GM19463 (cell line): ENCODE data around the gene MAP4K2.

Source experiments
- ATAC-seq: cut with Tn5 transposase; IDR thresholded peaks from one replicate; pipeline ENCODE4 v1.9.1; 2021; ENCODE audit warnings: mild to moderate bottlenecking, moderate library complexity; ENCODE audit not compliant: unreplicated experiment

The MAP4K2 gene

DNA sequence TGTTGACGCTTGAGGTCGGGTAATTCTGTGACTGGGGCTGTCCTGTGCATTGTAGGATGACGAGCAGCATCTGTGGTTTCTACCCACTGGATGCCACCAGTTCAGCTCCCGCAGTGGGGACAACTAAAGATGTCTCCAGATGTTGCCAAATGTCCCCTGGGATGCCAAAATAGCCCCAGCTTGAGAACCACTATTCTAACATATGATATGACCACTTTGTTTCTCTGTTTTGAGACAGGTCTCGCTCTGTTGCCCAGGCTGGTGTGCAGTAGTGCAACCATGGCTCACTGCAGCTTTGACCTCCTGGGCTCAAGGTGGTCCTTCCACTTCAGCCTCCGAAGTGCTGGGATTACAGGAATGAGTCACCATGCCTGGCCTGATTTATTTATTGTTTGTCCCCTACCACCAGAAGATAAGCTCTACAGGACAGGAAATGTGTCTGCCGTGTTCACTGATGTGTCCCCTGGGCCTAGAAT lies 11.7 kb upstream of the MAP4K2 start:
- ATAC-seq: peak; percentile 59

DNA sequence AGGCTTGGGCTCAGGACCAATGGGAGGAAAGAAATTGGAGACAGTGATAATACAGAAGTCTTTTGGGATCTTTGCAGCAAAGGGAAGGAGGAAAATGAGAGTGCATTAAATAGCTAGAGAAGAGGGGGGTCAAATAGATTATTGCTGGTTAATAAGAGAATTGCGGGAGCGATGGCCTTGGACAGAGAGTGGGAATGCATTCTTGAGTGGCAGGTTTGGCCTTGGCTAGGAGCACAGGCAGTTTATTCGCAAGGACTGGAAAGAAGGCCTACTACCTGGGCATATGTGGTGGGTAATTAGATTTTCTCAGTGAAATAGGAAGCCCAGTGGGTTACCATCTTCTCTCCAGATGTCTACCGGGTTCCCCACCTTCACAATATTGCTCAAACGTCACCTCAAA lies 10.8 kb upstream of the MAP4K2 start:
- ATAC-seq: no peak

DNA sequence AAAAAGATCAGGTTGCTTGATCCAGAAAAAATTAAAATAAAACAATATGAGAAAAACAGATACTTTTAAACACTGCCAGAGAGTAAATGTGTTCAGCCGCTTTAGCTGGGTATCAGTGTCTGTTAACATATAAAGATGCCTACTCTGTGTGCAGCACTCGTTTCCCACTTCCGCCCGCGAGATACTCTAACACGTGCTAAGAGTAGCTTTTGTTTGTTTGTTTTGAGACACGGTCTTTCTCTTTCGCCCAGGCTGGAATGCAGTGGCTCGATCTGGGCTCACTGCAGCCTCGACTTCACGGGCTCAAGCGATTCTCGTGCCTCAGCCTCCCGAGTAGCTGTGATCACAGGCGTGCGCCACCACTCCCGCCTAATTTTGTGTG lies 7.9 kb upstream of the MAP4K2 start:
- ATAC-seq: no peak

DNA sequence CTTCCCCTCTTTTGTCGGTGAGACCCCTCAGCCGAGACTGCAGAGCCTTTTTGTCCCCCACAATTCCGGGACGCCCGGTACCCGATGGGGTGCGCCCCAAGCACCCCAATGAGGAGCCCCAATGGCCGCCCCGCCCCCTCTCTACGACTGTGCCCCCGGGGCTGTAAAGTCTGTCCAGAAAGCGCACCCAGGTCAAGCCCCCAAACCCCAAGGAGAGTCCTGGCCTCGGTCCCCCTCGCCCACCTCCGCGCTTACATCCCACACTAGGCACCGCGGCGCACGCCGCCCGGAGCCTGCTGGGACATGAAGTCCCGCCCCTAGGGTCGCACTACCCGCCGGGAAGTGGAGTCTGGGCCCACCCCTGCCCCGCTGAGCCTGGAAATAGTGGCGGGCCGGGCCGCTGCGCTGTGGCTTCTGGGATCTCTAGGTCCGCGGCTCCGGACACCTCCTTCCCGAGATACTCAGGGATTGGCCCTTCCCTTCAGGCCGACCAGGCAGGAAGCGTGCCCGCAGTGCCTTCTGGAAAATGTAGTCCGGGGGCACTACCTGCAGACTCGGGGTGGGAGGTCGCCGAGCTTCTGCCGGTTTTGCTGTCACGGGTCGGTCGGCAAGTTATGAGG lies 7.4 kb upstream of the MAP4K2 start, which contains the start of gene MEN1:
Gene MEN1, minus strand, starts transcription at position 281 of the 620 bp plus-strand sequence. CDS start 442 bp downstream, outside the sequence.
- peak; percentile 63 for ATAC-seq

DNA sequence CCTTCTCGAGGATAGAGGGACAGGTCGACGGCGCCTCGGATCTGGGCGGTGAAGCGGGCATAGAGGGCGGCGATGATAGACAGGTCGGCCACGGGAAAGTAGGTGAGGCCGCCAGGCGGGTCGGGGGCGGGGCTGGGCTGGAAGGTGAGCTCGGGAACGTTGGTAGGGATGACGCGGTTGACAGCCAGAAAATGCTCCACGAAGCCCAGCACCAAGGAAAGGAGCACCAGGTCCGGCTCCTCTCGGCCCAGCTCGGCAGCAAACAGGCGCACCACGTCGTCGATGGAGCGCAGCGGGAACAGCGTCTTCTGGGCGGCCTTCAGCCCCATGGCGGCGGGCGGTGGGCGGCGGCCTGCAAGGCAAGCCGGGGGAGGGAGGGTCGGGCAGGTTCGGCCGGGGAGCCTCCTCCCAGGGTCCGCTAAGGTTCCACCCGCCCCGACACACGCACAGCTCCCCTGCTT lies 6.8 kb upstream of the MAP4K2 start:
- no peak for ATAC-seq

DNA sequence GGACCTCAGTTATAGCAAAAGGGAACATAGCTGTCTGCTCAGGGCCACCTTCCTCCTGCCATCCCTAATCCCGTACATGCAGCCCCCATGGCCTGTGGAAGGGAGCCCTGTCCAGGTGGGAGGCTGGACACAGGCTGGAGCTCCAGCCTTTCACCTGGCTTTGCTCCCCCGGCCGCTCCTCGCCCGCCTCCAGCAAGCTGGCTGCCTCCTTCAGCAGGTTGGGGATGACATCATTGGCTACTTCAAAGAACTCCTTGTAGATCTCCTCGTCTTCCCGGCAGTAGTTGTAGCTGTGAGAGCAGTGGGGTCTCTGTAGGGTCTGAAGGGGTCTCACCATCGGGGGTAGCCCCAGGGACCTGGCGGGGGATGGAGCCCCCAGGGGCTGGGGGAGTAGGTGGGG lies 2.5 kb upstream of the MAP4K2 start:
- no peak for ATAC-seq

DNA sequence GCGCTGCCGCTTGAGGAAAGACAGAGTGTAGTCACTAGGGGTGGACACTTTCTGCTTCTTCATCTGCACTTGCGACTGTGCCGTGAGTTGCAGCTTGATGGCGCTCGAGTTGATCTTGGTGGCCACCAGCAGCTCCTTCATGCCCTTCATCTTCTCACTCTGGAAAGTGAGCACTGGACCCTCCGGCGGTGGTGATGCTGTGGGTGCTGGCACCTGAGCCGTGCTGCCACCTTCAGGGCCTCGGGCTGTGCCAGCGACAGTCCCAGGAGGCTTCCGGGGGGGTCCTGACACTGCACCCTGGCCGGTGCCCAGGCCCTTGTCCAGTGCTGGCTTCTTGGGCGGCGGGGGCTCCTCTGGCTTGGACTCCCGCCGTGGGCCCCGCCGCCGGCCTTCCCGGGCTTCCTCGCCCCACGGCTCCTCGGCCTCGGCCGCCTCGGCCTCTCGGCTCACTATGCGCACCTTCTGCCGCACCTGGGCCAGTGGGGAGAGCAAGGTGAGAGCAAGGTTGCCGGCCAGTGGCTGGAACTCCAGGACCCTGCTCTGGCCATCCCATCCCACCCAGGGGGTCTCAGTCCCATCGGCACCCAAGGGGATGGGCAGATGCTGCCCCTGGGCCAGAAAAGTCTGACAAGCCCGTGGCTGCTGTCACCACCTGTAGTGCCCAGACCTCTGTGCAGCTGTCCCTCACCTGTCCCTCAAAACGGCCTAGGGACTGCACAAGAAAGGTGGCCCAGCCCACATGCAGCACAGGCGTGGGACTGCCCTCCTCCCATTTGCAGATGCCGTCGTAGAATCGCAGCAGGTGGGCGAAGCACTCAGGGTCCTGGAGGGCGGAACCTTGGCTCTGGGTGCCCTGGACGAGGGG lies 1.6 kb upstream of the MAP4K2 start:
- ATAC-seq: no peak

DNA sequence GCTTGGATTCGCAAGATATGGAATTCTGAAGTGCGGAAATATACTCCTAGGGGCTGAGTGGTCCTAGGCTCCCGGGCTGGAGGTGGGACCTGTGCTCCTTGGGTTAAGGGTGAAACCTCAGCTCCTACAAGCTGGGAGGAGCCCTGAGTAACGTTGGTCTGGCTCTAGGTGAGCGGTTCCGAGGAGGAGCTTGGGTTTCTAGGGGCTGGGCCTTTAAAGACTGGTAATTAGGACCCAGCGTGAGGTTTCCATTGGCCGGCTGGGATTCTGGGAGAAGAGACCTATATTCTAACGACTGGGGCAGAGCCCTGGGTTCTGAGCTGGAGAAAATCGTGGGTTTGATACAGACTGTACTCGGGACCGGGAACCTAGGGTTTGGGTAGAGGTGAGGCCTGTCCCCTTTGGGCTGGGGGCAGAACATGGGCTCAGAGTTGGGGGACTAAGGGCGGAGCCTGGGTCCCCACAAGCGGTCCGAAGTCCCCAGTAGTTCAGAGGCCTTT lies 882 bp upstream of the MAP4K2 start:
- no peak for ATAC-seq

DNA sequence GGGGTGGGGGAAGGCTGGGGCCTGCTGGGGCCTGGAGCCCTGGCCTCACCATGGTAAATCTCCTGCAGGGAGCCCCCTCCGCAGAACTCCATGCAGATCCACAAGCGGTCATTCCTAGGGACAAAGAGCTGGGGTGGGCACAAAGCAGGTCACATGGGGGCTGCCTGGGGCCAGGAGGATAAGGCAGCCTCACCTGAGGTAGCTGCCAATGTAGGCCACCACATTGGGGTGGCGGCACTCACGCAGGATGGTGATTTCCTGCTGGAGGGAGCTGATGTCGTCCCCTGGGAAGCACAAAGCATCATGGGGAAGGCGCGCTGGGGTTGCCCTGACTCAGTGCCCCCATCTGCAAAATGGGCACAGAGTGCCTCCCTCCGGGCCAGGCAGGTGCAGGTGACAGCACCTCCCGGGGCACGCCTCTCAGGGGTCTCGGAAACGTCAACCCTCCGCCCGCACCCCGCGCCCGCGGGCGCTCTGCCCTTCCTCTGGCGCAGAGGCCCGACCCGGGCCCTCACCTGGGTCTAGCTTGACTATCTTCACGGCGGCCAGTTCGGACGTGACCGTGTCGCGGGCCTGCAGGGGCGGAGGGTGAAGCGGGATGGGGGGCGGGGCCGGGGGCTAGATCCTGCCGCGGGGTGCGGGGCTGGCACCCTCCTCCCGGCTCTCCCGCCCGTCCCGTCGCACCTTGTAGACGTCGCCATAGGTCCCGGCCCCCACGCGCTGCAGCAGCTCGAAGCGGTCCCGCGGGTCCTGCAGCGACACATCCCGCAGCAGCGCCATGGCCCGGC lies 450 bp downstream of the MAP4K2 start:
- peak; percentile 33 for ATAC-seq

DNA sequence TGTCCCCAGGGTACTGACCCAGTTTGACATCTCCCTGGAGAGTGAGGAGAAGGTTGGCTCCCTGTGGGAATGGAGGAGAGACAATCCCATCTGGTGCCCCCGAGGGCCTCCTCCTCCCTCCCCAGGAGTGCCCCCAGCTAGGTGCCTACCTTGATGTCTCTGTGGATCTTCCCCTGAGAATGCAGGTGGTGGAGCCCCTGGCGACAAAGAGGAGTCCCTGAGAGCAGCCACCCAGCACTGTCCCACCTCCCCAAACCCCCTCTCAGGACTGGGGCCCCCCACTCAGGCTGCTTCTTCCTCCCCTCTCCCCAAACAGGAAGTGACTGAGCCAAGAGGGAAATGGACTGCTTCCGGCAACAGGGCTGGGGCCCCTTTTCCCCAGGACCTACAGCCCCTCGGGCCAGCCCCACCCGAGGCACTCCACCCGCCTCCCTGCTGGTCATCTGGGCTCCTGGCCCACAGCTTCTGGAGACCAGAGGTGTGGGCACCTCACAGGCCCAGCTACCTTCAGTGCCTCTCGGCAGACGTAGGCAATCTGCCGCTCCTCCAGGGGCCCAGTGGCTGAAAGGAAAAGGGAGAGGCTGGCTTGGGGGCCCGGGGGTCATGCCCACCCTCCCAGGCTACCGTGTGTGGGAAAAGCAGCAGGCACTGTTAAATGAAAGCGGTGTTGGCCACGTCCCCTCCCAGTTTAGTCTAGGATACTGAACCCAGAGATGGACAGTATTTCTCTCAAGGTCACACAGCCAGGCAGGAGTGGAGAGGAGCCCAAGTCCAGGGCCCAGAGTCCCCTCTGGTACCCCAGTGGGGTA lies 1.2 kb downstream of the MAP4K2 start:
- ATAC-seq: no peak

DNA sequence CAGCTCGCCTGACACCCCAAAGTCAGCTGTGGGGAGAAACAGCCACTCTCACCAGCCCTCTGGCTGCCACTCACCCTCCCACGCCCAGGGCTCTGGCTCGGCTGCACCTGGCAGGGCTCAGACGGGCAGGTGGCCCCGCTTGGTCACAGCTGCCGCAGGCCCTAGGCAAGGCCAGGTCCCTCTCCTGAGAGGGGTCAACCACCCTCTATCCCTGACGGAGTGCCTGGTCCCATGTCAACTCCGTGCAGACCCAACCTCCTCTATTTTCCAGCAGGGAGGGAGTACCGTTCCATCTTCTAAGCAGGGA lies 1.9 kb downstream of the MAP4K2 start:
- ATAC-seq: no peak

DNA sequence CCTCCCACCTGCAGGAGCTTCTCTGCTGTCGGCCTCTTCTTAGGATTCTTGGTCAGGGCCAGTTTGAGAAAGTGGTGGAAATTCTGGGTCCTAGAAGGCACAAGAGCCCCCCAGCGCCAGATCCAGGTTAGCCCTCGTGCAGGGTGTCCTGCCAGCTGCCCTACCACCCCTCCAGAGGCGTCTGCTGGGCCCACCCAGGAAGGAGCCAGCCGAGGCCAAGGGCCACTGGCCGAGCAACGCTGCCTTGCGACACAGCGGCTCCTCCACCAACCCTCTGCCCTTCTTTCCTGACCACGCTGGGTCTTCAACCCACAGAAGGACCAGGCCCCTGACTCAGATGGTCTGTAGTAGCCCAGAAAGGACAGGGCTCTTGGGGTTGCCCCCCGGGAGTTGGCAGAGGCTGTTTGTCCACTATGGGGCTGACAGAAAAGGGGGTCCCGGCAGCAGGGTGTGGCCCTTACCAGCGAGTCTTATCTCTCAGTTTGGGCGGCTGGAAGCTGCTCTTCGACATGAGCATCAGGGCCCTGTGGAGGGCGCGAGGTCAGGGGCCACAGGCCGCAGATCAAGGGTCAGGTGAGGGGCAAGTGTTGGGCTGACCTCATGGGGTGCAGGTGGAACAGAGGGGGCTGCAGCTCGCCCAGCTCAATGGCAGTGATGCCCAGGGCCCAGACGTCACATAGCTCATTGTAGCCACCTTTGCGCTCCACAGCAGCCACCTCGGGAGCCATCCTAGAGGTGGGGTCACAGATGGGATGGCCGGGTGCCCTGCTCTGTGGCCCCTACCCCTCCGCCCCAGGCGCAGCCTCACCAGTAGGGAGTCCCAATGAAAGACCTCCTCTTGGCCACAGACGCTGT lies 2.5 kb downstream of the MAP4K2 start:
- no peak for ATAC-seq

DNA sequence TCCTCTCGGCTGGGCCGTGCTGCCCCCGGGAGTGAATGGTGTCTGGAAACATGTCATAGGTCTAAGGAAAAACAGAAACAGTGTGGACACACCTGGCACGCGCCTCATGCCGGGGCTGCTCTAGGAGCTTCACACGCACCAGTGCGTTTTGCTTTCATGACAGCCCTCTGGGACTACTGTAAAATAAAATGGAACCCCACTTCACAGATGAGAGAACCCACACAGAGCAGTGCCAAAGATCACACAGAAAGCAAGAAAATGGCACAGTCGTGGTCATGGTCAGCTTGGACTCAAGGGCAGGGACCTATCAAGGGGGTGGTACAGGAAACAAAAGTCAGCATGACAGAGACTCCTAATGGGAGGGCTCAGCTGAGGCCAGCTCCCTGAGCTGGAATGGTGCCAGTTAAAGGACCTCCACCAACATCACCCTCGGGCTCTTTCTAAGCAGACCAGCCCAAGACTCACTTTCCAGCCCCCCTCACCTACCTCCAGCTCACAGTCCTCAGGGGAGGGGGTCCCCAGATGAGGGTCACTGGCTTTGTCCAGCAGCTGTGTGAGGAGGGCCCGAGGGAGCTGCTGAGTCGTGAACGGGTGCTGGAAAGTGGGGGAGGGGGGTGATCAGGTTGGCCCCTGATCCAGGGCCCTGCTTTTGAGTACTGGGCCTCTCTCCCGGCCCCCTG lies 3.3 kb downstream of the MAP4K2 start:
- no peak for ATAC-seq

DNA sequence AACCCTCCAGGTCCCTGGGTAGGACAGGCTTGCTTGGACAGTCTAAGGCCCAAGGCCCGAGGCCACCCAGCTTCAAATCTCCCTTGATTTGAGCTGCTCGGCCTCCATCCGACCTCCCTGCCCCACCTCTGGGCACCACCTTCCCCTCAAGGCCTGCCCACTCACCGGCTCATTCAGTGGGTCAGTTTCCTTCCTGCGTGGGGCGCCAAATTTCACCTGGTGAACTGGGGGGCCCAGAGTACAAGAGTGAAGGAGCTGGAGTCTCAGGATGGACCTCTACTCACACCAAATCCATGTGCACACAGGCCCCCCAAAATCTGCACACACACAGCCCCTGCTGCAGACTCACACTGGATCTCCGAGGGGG lies 3.8 kb downstream of the MAP4K2 start:
- ATAC-seq: no peak

DNA sequence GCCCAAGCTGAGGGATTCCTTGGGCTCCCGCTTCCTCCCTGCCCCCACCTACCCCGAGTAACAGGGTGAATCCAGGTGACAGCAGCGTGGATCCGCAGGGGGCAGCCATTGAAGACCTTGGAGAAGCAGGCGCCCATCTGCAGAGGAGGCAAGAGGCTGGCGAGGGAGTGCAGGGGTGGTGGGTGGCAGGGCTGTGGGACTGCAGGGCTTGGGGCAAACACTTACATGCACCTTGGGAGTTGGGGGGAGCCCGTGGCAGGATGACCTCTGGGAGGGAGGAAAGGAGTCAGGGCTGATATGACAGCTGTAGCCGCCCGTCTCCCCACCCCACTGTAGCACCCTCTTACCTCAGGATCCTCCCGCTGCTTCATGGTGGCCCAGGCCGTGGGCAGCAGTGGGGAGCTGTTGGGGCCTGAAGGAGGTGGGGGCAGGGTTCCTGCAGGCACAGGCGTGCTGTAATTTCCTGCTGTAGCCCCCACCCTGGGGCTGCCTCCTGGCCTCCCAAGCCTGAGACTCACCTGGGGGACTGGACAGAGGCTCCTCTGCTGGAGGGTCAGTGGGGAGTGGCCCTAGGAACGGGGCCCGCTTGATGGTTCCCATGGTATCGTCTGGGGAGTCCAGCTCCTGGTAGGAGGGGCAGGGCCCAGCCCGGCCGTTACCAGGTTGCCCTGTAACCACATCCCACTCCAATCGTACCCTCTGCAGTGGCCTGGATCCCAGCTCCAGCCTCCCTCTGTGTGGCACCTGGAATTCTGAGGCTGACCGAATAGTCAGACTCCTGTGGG lies 6.1 kb downstream of the MAP4K2 start:
- ATAC-seq: no peak

DNA sequence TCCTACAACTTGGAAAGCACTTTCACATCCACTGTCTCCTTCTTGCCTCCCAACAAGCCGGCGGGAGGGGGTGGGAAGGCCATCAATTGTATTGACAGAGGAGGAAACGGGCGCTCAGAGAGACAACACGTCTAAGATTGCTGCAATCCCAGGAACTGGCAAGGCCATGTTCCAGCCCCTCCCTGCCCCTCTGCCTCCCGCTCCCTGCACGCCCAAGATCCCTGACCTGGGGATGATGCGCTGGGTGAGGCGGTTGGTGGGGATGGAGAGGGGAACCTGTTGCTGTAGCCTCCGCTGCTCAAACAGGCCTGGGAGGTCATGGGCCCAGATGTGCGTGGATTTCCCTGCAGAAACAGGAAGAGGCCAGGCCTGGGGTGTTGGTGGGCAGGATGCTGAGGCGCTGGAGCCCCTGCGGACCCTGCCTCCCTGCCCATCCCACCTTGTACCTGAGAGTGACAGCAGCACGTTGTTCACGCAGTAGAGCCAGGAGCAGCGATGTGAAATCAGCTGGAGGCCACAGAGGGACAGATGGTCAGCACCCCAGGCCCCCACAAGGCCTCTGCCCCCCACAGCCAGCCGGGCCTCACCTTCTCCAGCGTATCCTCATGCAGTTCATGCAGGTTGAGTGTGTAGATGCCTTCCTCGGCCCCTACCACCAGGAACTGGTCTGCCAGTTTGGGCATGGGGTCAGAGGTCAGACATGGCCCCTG lies 6.8 kb downstream of the MAP4K2 start:
- ATAC-seq: no peak

DNA sequence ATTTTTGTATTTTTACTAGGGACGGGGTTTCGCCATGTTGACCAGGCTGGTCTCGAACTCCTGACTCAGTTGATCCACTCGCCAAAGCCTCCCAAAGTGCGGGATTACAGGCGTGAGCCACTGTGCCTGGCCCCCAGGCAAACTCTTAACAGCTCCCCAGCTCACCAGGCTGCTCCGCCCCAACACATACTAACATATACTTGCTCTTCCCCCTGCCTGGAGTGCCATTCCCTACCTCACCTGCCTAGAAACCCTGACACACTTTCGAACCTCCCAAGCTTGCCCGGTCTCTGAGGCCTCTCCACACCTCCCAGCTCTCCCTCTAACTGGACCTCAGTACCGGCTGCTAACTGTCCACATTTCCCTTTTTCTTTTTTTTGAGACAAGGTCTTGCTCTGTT lies 8.5 kb downstream of the MAP4K2 start:
- no peak for ATAC-seq
